ENCODE measurements around the gene ERBB4.

The ERBB4 gene

GRCh38 chr2:211837706-211838105 is 700.9 kb downstream of the ERBB4 start:
- no peaks in the 10 kb centered on the region for H3K9me3 ChIP-seq (ENCODE audit: control insufficient read depth in 2 of 2, low read length in 2 of 2)
- no peaks in the 10 kb centered on the region for H3K36me3 ChIP-seq (ENCODE audit: control insufficient read depth in 2 of 2, insufficient read depth in 2 of 2, low read length in 2 of 2)
- H3K4me3 ChIP-seq (ENCODE audit: low read length in 2 of 2) = no peak overlapping the region
- H3K4me1 ChIP-seq (ENCODE audit: control insufficient read depth in 2 of 2, insufficient read depth in 2 of 2, low read length in 2 of 2) = no peaks in the 10 kb centered on the region
- H3K27me3 ChIP-seq (ENCODE audit: control insufficient read depth in 2 of 2, insufficient read depth in 2 of 2, low read length in 2 of 2) = no peaks in the 10 kb centered on the region
- H3K27ac ChIP-seq (ENCODE audit: low read depth in 2 of 2, low read length in 2 of 2) = no peak overlapping the region
- no peak overlapping the region for H3K9ac ChIP-seq (ENCODE audit: low read depth in 1 of 2, low read length in 2 of 2)

DNA sequence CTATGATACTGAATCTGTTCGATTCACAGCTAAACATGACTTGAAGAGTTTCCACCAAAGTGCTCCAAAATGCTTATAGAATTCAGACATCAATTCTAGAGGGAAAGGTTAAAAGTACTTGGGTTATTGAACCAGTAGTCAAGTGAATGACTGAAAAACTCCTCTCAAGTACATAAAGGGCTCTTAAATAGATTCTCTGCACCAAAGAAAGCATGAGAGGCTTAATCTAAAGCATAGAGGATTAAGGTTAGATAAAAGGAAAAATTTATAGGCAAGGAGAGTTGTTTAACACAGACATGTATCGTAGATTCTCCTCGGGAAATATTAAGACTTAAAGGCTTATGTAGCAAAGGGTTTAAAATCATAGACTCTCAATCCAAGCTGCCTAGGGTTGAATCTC is 701.4 kb downstream of the ERBB4 start:
- Histone ChIP-seq H3K36me3 (ENCODE audit: control insufficient read depth in 2 of 2, insufficient read depth in 2 of 2, low read length in 2 of 2) (no peaks in the 10 kb centered on the region), H3K27me3 (ENCODE audit: control insufficient read depth in 2 of 2, insufficient read depth in 2 of 2, low read length in 2 of 2) (no peaks in the 10 kb centered on the region), H3K4me1 (ENCODE audit: control insufficient read depth in 2 of 2, insufficient read depth in 2 of 2, low read length in 2 of 2) (no peaks in the 10 kb centered on the region), H3K9me3 (ENCODE audit: control insufficient read depth in 2 of 2, low read length in 2 of 2) (no peaks in the 10 kb centered on the region), H3K4me3 (ENCODE audit: low read length in 2 of 2) (no peak overlapping the region), H3K27ac (ENCODE audit: low read depth in 2 of 2, low read length in 2 of 2) (no peak overlapping the region), H3K9ac (ENCODE audit: low read depth in 1 of 2, low read length in 2 of 2) (no peak overlapping the region)

DNA sequence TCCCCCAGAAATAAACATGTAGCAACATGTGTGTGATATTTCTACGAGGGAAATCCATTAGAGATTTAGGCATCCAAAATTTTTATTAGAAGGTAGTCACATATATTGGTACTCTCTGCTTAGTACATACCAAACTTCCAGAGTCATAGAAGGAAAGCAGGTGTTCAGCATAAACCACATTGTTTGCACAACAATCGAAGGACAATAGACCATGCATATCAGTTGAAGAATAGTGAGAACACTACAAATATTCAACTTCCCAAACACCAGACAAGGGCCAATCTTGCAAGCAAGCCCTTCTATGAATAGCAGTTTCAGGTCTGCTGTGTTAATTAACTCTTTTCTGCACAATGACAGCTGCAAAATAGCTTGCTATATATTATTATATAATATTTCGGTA is 702.2 kb downstream of the ERBB4 start:
- Histone ChIP-seq H3K9ac (ENCODE audit: low read depth in 1 of 2, low read length in 2 of 2) (no peak overlapping the region), H3K27ac (ENCODE audit: low read depth in 2 of 2, low read length in 2 of 2) (no peak overlapping the region), H3K4me1 (ENCODE audit: control insufficient read depth in 2 of 2, insufficient read depth in 2 of 2, low read length in 2 of 2) (no peaks in the 10 kb centered on the region), H3K27me3 (ENCODE audit: control insufficient read depth in 2 of 2, insufficient read depth in 2 of 2, low read length in 2 of 2) (no peaks in the 10 kb centered on the region), H3K36me3 (ENCODE audit: control insufficient read depth in 2 of 2, insufficient read depth in 2 of 2, low read length in 2 of 2) (no peaks in the 10 kb centered on the region), H3K4me3 (ENCODE audit: low read length in 2 of 2) (no peak overlapping the region), H3K9me3 (ENCODE audit: control insufficient read depth in 2 of 2, low read length in 2 of 2) (no peaks in the 10 kb centered on the region)

DNA sequence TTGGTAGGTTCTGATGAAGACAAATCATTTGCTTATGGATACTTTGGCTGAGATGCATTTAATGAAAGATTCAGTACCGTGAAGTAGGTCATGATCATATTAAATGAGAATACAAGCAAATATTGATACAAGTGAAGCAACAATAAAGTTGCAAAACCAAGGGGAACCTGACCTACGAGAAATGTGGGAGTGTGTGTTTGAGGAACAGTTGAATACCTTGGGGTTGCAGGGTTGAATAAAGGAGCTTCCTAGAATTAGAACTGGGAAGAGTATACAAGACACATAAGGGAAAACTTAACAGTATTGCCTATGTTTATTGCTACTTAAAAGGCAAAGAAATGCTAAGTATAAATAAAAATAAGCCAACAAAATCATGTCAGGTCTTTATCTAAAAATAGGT is 702.9 kb downstream of the ERBB4 start:
- Histone ChIP-seq H3K4me1 (ENCODE audit: control insufficient read depth in 2 of 2, insufficient read depth in 2 of 2, low read length in 2 of 2) (no peaks in the 10 kb centered on the region), H3K9ac (ENCODE audit: low read depth in 1 of 2, low read length in 2 of 2) (no peak overlapping the region), H3K9me3 (ENCODE audit: control insufficient read depth in 2 of 2, low read length in 2 of 2) (no peaks in the 10 kb centered on the region), H3K27me3 (ENCODE audit: control insufficient read depth in 2 of 2, insufficient read depth in 2 of 2, low read length in 2 of 2) (no peaks in the 10 kb centered on the region), H3K27ac (ENCODE audit: low read depth in 2 of 2, low read length in 2 of 2) (no peak overlapping the region), H3K36me3 (ENCODE audit: control insufficient read depth in 2 of 2, insufficient read depth in 2 of 2, low read length in 2 of 2) (no peaks in the 10 kb centered on the region), H3K4me3 (ENCODE audit: low read length in 2 of 2) (no peak overlapping the region)

- no peaks in the 10 kb centered on the region for H3K9me3 ChIP-seq (ENCODE audit: control insufficient read depth in 2 of 2, low read length in 2 of 2)
- H3K4me1 ChIP-seq (ENCODE audit: control insufficient read depth in 2 of 2, insufficient read depth in 2 of 2, low read length in 2 of 2) = no peaks in the 10 kb centered on the region
- H3K4me3 ChIP-seq (ENCODE audit: low read length in 2 of 2) = no peak overlapping the region
- H3K9ac ChIP-seq (ENCODE audit: low read depth in 1 of 2, low read length in 2 of 2) = no peak overlapping the region
- no peak overlapping the region for H3K27ac ChIP-seq (ENCODE audit: low read depth in 2 of 2, low read length in 2 of 2)
- H3K27me3 ChIP-seq (ENCODE audit: control insufficient read depth in 2 of 2, insufficient read depth in 2 of 2, low read length in 2 of 2) = no peaks in the 10 kb centered on the region
- no peaks in the 10 kb centered on the region for H3K36me3 ChIP-seq (ENCODE audit: control insufficient read depth in 2 of 2, insufficient read depth in 2 of 2, low read length in 2 of 2)
These were observed 704.9 kb downstream of the ERBB4 start for GRCh38 chr2:211833582-211834279.

DNA sequence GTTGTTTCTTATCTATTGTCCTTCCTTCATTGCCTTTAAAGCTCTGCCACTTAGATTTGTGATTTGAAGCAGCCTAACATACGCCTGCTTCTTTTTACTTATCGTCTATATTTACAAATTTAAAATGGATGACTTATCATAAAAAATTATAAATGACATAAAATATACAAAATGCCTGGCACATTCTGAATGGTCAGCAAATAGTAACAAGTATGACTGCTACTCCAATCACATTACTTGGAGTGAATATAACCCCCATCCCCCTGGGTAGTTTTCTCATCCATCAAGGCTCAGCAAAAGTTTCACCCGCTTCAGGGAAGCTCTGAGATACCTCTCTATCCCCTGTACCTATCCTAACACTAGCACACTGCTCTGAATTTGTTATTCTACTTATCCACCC is 708.9 kb downstream of the ERBB4 start:
- H3K27ac ChIP-seq (ENCODE audit: low read depth in 2 of 2, low read length in 2 of 2) = no peak overlapping the region
- H3K36me3 ChIP-seq (ENCODE audit: control insufficient read depth in 2 of 2, insufficient read depth in 2 of 2, low read length in 2 of 2) = no peaks in the 10 kb centered on the region
- no peaks in the 10 kb centered on the region for H3K27me3 ChIP-seq (ENCODE audit: control insufficient read depth in 2 of 2, insufficient read depth in 2 of 2, low read length in 2 of 2)
- no peak overlapping the region for H3K4me3 ChIP-seq (ENCODE audit: low read length in 2 of 2)
- no peaks in the 10 kb centered on the region for H3K4me1 ChIP-seq (ENCODE audit: control insufficient read depth in 2 of 2, insufficient read depth in 2 of 2, low read length in 2 of 2)
- H3K9ac ChIP-seq (ENCODE audit: low read depth in 1 of 2, low read length in 2 of 2) = no peak overlapping the region
- no peaks in the 10 kb centered on the region for H3K9me3 ChIP-seq (ENCODE audit: control insufficient read depth in 2 of 2, low read length in 2 of 2)

GRCh38 chr2:211823886-211824479 is 714.6 kb downstream of the ERBB4 start:
- Histone ChIP-seq H3K4me1 (ENCODE audit: control insufficient read depth in 2 of 2, insufficient read depth in 2 of 2, low read length in 2 of 2) (no peaks in the 10 kb centered on the region), H3K36me3 (ENCODE audit: control insufficient read depth in 2 of 2, insufficient read depth in 2 of 2, low read length in 2 of 2) (no peaks in the 10 kb centered on the region), H3K27ac (ENCODE audit: low read depth in 2 of 2, low read length in 2 of 2) (no peak overlapping the region), H3K9ac (ENCODE audit: low read depth in 1 of 2, low read length in 2 of 2) (no peak overlapping the region), H3K4me3 (ENCODE audit: low read length in 2 of 2) (no peak overlapping the region), H3K9me3 (ENCODE audit: control insufficient read depth in 2 of 2, low read length in 2 of 2) (no peaks in the 10 kb centered on the region), H3K27me3 (ENCODE audit: control insufficient read depth in 2 of 2, insufficient read depth in 2 of 2, low read length in 2 of 2) (no peaks in the 10 kb centered on the region)

GRCh38 chr2:211822686-211823335 is 715.8 kb downstream of the ERBB4 start:
- H3K9me3 ChIP-seq (ENCODE audit: control insufficient read depth in 2 of 2, low read length in 2 of 2) = no peaks in the 10 kb centered on the region
- H3K27me3 ChIP-seq (ENCODE audit: control insufficient read depth in 2 of 2, insufficient read depth in 2 of 2, low read length in 2 of 2) = no peaks in the 10 kb centered on the region
- no peaks in the 10 kb centered on the region for H3K4me1 ChIP-seq (ENCODE audit: control insufficient read depth in 2 of 2, insufficient read depth in 2 of 2, low read length in 2 of 2)

DNA sequence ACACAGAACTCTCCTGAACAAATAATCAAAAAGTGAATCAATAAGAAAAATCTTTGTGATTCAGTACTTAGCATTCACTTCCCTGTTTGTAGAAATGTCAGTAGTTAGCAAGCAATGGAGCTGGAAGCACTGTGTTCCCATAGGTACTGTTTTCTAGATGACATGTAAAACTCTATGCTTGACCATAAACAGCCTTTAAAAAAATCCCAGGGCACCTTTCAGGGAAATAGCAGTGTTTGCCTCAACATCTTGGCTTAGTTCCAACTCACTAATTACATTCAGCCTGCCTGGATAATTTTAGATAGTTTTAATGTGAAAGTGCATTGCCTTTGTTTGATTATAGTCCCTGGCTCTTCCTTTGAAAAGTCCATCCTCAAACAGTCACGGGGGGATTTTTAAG is 721.8 kb downstream of the ERBB4 start:
- Histone ChIP-seq H3K9ac (ENCODE audit: low read depth in 1 of 2, low read length in 2 of 2) (no peak overlapping the region), H3K4me3 (ENCODE audit: low read length in 2 of 2) (no peak overlapping the region), H3K9me3 (ENCODE audit: control insufficient read depth in 2 of 2, low read length in 2 of 2) (no peaks in the 10 kb centered on the region), H3K4me1 (ENCODE audit: control insufficient read depth in 2 of 2, insufficient read depth in 2 of 2, low read length in 2 of 2) (no peaks in the 10 kb centered on the region), H3K27ac (ENCODE audit: low read depth in 2 of 2, low read length in 2 of 2) (no peak overlapping the region), H3K36me3 (ENCODE audit: control insufficient read depth in 2 of 2, insufficient read depth in 2 of 2, low read length in 2 of 2) (no peaks in the 10 kb centered on the region), H3K27me3 (ENCODE audit: control insufficient read depth in 2 of 2, insufficient read depth in 2 of 2, low read length in 2 of 2) (no peaks in the 10 kb centered on the region)

More at GRCh38 chr2:211822686-211823335, 715.8 kb downstream of the ERBB4 start:
- no peak overlapping the region for H3K4me3 ChIP-seq (ENCODE audit: low read length in 2 of 2)
- no peak overlapping the region for H3K9ac ChIP-seq (ENCODE audit: low read depth in 1 of 2, low read length in 2 of 2)
- no peak overlapping the region for H3K27ac ChIP-seq (ENCODE audit: low read depth in 2 of 2, low read length in 2 of 2)
- H3K36me3 ChIP-seq (ENCODE audit: control insufficient read depth in 2 of 2, insufficient read depth in 2 of 2, low read length in 2 of 2) = no peaks in the 10 kb centered on the region

DNA sequence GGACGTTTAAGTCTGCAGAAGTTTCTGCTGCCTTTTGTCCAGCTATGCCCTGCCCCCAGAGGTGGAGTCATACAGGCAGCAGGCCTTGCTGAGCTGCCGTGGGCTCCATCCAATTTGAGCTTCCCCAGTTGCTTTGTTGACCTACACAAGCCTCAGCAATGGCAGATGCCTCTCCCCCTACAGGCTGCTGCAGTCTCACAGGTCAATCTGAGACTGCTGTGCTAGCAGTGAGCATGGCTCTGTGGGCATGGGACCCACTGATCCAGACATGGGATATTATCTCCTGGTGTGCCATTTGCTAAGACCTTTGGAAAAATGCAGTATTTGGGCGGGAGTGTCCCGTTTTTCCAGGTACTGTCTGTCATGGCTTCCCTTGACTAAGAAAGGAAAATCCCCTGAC is 726.0 kb downstream of the ERBB4 start:
- Histone ChIP-seq H3K9ac (ENCODE audit: low read depth in 1 of 2, low read length in 2 of 2) (no peak overlapping the region), H3K9me3 (ENCODE audit: control insufficient read depth in 2 of 2, low read length in 2 of 2) (no peaks in the 10 kb centered on the region), H3K36me3 (ENCODE audit: control insufficient read depth in 2 of 2, insufficient read depth in 2 of 2, low read length in 2 of 2) (no peaks in the 10 kb centered on the region), H3K4me1 (ENCODE audit: control insufficient read depth in 2 of 2, insufficient read depth in 2 of 2, low read length in 2 of 2) (no peaks in the 10 kb centered on the region), H3K4me3 (ENCODE audit: low read length in 2 of 2) (no peak overlapping the region), H3K27ac (ENCODE audit: low read depth in 2 of 2, low read length in 2 of 2) (no peak overlapping the region), H3K27me3 (ENCODE audit: control insufficient read depth in 2 of 2, insufficient read depth in 2 of 2, low read length in 2 of 2) (no peaks in the 10 kb centered on the region)

All from mucosa of rectum (tissue), 2 donors.